ENCODE results near the gene GPR137B. TPM values are rescaled to one million over a fixed set of nuclear protein-coding genes. Genes with fewer than 3 reads are reported as not detected.

Gene GPR137B
- total and polyA plus RNA-seq, 2 of the 13 experiments (the other 11 are each of a cell fraction or from before 2014, with no cell fraction given): 0.31 to 0.41 TPM

DNA sequence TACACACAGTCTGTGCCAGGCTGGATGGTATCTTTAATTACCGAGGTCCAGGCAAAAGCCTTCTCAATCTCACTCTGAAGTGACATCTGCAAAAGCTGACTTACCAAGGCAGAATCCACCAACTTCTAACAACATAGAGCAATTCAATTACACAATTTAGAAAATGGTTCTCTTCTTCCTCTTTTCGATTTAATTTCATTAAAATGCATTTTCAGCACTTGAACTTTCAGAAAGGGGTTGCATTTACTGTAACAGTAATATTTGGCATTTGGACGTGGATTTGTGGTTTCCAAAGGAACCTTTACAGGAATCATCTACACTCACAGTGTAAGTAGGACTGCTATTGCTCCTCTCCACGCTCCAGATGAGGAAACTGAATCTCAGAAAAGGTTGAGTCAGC is 86.1 kb downstream of the GPR137B start:
- H3K4me3 ChIP-seq (replicated peaks in 1 of 3; ENCODE audit: insufficient read depth in 1 of 3, low read depth in 2 of 3, low read length in 3 of 3): no peak overlapping the region
- FAIRE-seq (no peak), DNase-seq (ENCODE audit: low spot score) (no peak), ATAC-seq (no peak)
- H2AFZ ChIP-seq (ENCODE audit: low read length): no peak overlapping the region
- CTCF ChIA-PET (ENCODE audit: low intra/inter-chr PET ratio, low total read pairs): no interaction called here
- H3K9ac ChIP-seq (ENCODE audit: insufficient read depth, low read depth, low read length): no peak overlapping the region
- H4K20me1 ChIP-seq (ENCODE audit: insufficient read depth, low read length): no peaks in the 10 kb centered on the region
- no peaks in the 10 kb centered on the region for H3K9me3 ChIP-seq (ENCODE audit: low read length)
- POLR2A ChIA-PET: no interaction called here
- no TSS peak for BruUV-seq (replicated peaks)
- no peaks in the 10 kb centered on the region for H3K79me2 ChIP-seq (ENCODE audit: insufficient read depth, low read length)
- no peaks in the 10 kb centered on the region for H3K4me1 ChIP-seq (ENCODE audit: insufficient read depth, low read length)
- H3K4me2 ChIP-seq (ENCODE audit: low read depth, low read length): no peak overlapping the region
- no peaks in the 10 kb centered on the region for H3K36me3 ChIP-seq (replicated peaks in 1 of 2; ENCODE audit: control insufficient read depth in 1 of 2, insufficient read depth in 2 of 2, low read length in 2 of 2)
- H3K27me3 ChIP-seq (ENCODE audit: control insufficient read depth in 1 of 2, insufficient read depth in 2 of 2, low read length in 2 of 2): no peaks in the 10 kb centered on the region
- 82% methylated on average over 4 of the region's 4 CpGs for WGBS (ENCODE audit: low lambda C conversion rate)
- TF ChIP-seq NFE2L2 (IDR thresholded peaks at IDR 0.05; ENCODE audit: low read length) (no peak), ZNF572 (CRISPR knock-in tag; IDR thresholded peaks at IDR 0.05) (no peak), YEATS4 (CRISPR knock-in tag; IDR thresholded peaks at IDR 0.05; ENCODE audit: borderline replicate concordance) (no peak), ZNF451 (CRISPR knock-in tag; IDR thresholded peaks at IDR 0.05) (no peak), ZBTB42 (CRISPR knock-in tag; IDR thresholded peaks at IDR 0.05) (no peak), ZNF644 (CRISPR knock-in tag; IDR thresholded peaks at IDR 0.05; ENCODE audit: low read depth) (no peak), ZNF160 (CRISPR knock-in tag; IDR thresholded peaks at IDR 0.05) (no peak), ISL2 (CRISPR knock-in tag; IDR thresholded peaks at IDR 0.05) (no peak)
- intact Hi-C loops (cut with micrococcal nuclease; ENCODE audit: unreplicated experiment): no loop called here
- no peak overlapping the region for H3K27ac ChIP-seq (ENCODE audit: extremely low read length, insufficient read depth, low read length)
- in situ Hi-C loops (cut with HindIII; ENCODE audit: extremely low pct_ligation_motif_present, low pct_unique_long_range_greater_than_20kb): no loop called here

DNA sequence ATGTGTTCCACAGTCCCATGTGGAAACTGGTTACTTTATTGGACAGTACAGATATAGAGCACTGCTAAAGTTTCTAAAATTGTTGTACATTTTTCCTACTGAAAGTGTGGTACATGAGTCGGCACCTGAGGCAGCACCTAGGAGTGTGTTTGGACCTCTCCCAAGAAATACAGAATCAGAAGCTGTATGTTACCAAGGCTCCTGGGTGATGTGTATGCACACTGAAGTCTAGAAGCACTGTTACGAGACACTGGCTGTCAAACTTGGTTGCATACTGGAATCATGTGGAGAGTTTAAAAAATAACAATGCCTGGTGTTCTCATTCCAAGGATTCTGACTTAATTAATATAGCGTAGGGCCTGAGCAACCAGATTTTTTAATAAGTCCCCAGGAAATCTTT is 92.8 kb downstream of the GPR137B start:
- in situ Hi-C loops (cut with HindIII; ENCODE audit: extremely low pct_ligation_motif_present, low pct_unique_long_range_greater_than_20kb): no loop called here
- CTCF ChIA-PET (ENCODE audit: low intra/inter-chr PET ratio, low total read pairs): no interaction called here
- TF ChIP-seq ZNF777 (CRISPR knock-in tag; IDR thresholded peaks at IDR 0.05): no peak
- TF ChIP-seq, protein P1, sequence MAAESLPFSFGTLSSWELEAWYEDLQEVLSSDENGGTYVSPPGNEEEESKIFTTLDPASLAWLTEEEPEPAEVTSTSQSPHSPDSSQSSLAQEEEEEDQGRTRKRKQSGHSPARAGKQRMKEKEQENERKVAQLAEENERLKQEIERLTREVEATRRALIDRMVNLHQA (CRISPR knock-in tag; IDR thresholded peaks at IDR 0.05): no peak
- no peak for TF ChIP-seq ZNF225 (CRISPR knock-in tag; IDR thresholded peaks at IDR 0.05)
- TF ChIP-seq ZNF747 (CRISPR knock-in tag; IDR thresholded peaks at IDR 0.05; ENCODE audit: borderline replicate concordance): no peak
- TF ChIP-seq NFYC (CRISPR knock-in tag; IDR thresholded peaks at IDR 0.05): no peak
- TF ChIP-seq ZNF557 (CRISPR knock-in tag; IDR thresholded peaks at IDR 0.05): no peak
- TF ChIP-seq ZSCAN25 (CRISPR knock-in tag; IDR thresholded peaks at IDR 0.05): no peak
- TF ChIP-seq, protein P2, sequence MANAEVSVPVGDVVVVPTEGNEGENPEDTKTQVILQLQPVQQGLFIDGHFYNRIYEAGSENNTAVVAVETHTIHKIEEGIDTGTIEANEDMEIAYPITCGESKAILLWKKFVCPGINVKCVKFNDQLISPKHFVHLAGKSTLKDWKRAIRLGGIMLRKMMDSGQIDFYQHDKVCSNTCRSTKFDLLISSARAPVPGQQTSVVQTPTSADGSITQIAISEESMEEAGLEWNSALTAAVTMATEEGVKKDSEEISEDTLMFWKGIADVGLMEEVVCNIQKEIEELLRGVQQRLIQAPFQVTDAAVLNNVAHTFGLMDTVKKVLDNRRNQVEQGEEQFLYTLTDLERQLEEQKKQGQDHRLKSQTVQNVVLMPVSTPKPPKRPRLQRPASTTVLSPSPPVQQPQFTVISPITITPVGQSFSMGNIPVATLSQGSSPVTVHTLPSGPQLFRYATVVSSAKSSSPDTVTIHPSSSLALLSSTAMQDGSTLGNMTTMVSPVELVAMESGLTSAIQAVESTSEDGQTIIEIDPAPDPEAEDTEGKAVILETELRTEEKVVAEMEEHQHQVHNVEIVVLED (CRISPR knock-in tag; IDR thresholded peaks at IDR 0.05; ENCODE audit: borderline replicate concordance): no peak
- TF ChIP-seq ARID2 (CRISPR knock-in tag; IDR thresholded peaks at IDR 0.05; ENCODE audit: borderline replicate concordance): no peak
- TF ChIP-seq, protein P3, sequence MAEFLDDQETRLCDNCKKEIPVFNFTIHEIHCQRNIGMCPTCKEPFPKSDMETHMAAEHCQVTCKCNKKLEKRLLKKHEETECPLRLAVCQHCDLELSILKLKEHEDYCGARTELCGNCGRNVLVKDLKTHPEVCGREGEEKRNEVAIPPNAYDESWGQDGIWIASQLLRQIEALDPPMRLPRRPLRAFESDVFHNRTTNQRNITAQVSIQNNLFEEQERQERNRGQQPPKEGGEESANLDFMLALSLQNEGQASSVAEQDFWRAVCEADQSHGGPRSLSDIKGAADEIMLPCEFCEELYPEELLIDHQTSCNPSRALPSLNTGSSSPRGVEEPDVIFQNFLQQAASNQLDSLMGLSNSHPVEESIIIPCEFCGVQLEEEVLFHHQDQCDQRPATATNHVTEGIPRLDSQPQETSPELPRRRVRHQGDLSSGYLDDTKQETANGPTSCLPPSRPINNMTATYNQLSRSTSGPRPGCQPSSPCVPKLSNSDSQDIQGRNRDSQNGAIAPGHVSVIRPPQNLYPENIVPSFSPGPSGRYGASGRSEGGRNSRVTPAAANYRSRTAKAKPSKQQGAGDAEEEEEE (CRISPR knock-in tag; IDR thresholded peaks at IDR 0.05; ENCODE audit: borderline replicate concordance): no peak

More for the DNA sequence above, 92.8 kb downstream of the GPR137B start:
- H3K27me3 ChIP-seq (ENCODE audit: control insufficient read depth in 1 of 2, insufficient read depth in 2 of 2, low read length in 2 of 2): no peaks in the 10 kb centered on the region
- no peak overlapping the region for H3K9ac ChIP-seq (ENCODE audit: insufficient read depth, low read depth, low read length)
- H2AFZ ChIP-seq (ENCODE audit: low read length): no peak overlapping the region
- POLR2A ChIA-PET: no interaction called here
- intact Hi-C loops (cut with micrococcal nuclease; ENCODE audit: unreplicated experiment): no loop called here
- H3K9me3 ChIP-seq (ENCODE audit: low read length): no peaks in the 10 kb centered on the region
- ATAC-seq (no peak), FAIRE-seq (no peak), DNase-seq (ENCODE audit: low spot score) (no peak)
- H3K79me2 ChIP-seq (ENCODE audit: insufficient read depth, low read length): no peaks in the 10 kb centered on the region
- no peaks in the 10 kb centered on the region for H3K4me1 ChIP-seq (ENCODE audit: insufficient read depth, low read length)
- BruUV-seq (replicated peaks): no TSS peak
- no peak overlapping the region for H3K4me2 ChIP-seq (ENCODE audit: low read depth, low read length)
- H3K27ac ChIP-seq (ENCODE audit: extremely low read length, insufficient read depth, low read length): no peak overlapping the region
- no peak overlapping the region for H3K4me3 ChIP-seq (replicated peaks in 1 of 3; ENCODE audit: insufficient read depth in 1 of 3, low read depth in 2 of 3, low read length in 3 of 3)
- no peaks in the 10 kb centered on the region for H3K36me3 ChIP-seq (replicated peaks in 1 of 2; ENCODE audit: control insufficient read depth in 1 of 2, insufficient read depth in 2 of 2, low read length in 2 of 2)
- 96% methylated on average over 3 of the region's 3 CpGs for WGBS (ENCODE audit: low lambda C conversion rate)
- H4K20me1 ChIP-seq (ENCODE audit: insufficient read depth, low read length): no peaks in the 10 kb centered on the region

All from HepG2 (cell line).